Measurements from ENCODE around the gene LEKR1.

Gene LEKR1

DNA sequence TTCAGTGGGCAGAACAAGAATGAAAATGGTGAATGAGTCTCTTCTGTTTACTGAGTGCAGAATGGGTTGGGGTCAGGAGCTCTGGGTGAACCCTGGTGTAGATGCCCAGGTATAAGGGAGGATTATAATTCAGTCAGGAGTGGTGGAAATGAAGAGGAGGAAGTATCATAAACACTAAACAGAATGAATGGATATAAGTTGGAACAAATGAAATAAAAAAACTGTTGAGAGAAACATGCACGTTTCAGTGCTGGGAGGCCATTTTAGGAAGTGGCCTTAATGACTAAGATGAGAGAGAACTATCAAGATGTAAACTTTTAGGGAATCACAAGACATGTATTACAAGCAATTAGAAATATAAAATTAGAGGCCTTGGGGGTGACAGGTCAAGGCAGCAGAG is 32.8 kb upstream of the LEKR1 start:
- Histone ChIP-seq H3K9me3 (replicated peaks in 1 of 2; ENCODE audit: control insufficient read depth in 2 of 2, insufficient read depth in 1 of 2, low read depth in 1 of 2, low read length in 2 of 2) (no peaks in the 10 kb centered on the region), H2BK15ac (ENCODE audit: low read length) (no peak overlapping the region), H3K4me2 (ENCODE audit: insufficient read depth, low read length, poor library complexity, severe bottlenecking) (no peak overlapping the region), H2AFZ (ENCODE audit: low read length) (peak overlapping the region; percentile 43), H3K36me3 (replicated peaks in 1 of 2; ENCODE audit: control insufficient read depth in 2 of 2, insufficient read depth in 2 of 2, low read length in 2 of 2) (no peaks in the 10 kb centered on the region), H3K4me1 (ENCODE audit: control insufficient read depth in 2 of 2, insufficient read depth in 1 of 2, low read depth in 1 of 2, low read length in 2 of 2) (peaks cover 0 to 2% of the 10 kb centered on the region in 2 donors), H3K23ac (ENCODE audit: low read depth, low read length, poor library complexity) (no peak overlapping the region), H3K9ac (ENCODE audit: low read depth, low read length, poor library complexity) (no peak overlapping the region), H3K14ac (ENCODE audit: low read length) (no peak overlapping the region), H3K79me1 (ENCODE audit: low read depth, low read length) (no peaks in the 10 kb centered on the region), H3K18ac (ENCODE audit: low read length) (no peak overlapping the region), H3K27ac (replicated peaks; ENCODE audit: low read length) (no peak overlapping the region), H2BK120ac (ENCODE audit: low read depth, low read length) (no peak overlapping the region), H3K4me3 (ENCODE audit: low read length in 2 of 2) (no peak overlapping the region), H2BK5ac (ENCODE audit: low read length) (no peak overlapping the region), H3K27me3 (ENCODE audit: control insufficient read depth in 3 of 3, insufficient read depth in 3 of 3, low read depth in 1 of 3, low read length in 3 of 3) (no peaks in the 10 kb centered on the region), H2AK5ac (ENCODE audit: low read depth, low read length) (no peak overlapping the region), H3K4ac (ENCODE audit: low read length) (no peak overlapping the region), H2BK12ac (ENCODE audit: low read length) (no peak overlapping the region), H4K91ac (ENCODE audit: low read depth, low read length, poor library complexity) (no peak overlapping the region), H4K8ac (ENCODE audit: low read depth, low read length) (no peak overlapping the region)
- no CpG with 5 or more reads among the region's 1 CpG for WGBS, 2 donors (ENCODE audit: extremely low coverage in 2 of 2, insufficient read length in 2 of 2, insufficient replicate concordance in 1 of 2)
- no peak for DNase-seq (ENCODE audit: low spot score)

DNA sequence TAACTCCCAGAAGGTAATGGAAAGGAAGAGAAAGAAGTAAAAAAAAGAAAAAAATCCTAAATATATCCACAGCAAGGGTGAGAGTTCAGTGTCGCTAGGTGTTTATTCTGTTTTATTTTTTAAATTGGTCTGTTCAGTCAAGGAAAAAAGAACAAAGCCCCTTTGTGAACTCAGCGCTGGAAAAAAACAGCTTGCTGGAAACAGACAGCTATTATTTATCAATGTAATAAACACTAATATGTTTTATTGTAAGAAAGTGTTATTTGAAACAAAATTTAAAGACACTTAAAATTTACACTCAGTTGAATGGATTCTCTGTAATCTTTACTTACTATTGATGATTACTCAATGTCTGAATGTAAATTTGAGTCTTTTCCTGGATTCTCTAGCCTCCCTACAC is 32.3 kb upstream of the LEKR1 start:
- H3K79me1 ChIP-seq (ENCODE audit: low read depth, low read length) = no peaks in the 10 kb centered on the region
- no peak overlapping the region for H2BK120ac ChIP-seq (ENCODE audit: low read depth, low read length)
- H3K18ac ChIP-seq (ENCODE audit: low read length) = no peak overlapping the region
- H3K9ac ChIP-seq (ENCODE audit: low read depth, low read length, poor library complexity) = no peak overlapping the region
- DNase-seq (ENCODE audit: low spot score) = no peak
- H2BK5ac ChIP-seq (ENCODE audit: low read length) = no peak overlapping the region
- no peak overlapping the region for H3K27ac ChIP-seq (replicated peaks; ENCODE audit: low read length)
- H2AK5ac ChIP-seq (ENCODE audit: low read depth, low read length) = no peak overlapping the region
- H3K4me1 ChIP-seq (ENCODE audit: control insufficient read depth in 2 of 2, insufficient read depth in 1 of 2, low read depth in 1 of 2, low read length in 2 of 2) = peaks cover 0 to 2% of the 10 kb centered on the region in 2 donors
- H4K8ac ChIP-seq (ENCODE audit: low read depth, low read length) = no peak overlapping the region
- H2BK15ac ChIP-seq (ENCODE audit: low read length) = no peak overlapping the region
- peak overlapping the region; percentile 43 for H2AFZ ChIP-seq (ENCODE audit: low read length)
- no peak overlapping the region for H3K4me3 ChIP-seq (ENCODE audit: low read length in 2 of 2)
- H3K23ac ChIP-seq (ENCODE audit: low read depth, low read length, poor library complexity) = no peak overlapping the region
- H3K4ac ChIP-seq (ENCODE audit: low read length) = no peak overlapping the region
- no peaks in the 10 kb centered on the region for H3K36me3 ChIP-seq (replicated peaks in 1 of 2; ENCODE audit: control insufficient read depth in 2 of 2, insufficient read depth in 2 of 2, low read length in 2 of 2)
- no peak overlapping the region for H2BK12ac ChIP-seq (ENCODE audit: low read length)
- H3K4me2 ChIP-seq (ENCODE audit: insufficient read depth, low read length, poor library complexity, severe bottlenecking) = no peak overlapping the region
- H3K14ac ChIP-seq (ENCODE audit: low read length) = no peak overlapping the region
- H4K91ac ChIP-seq (ENCODE audit: low read depth, low read length, poor library complexity) = no peak overlapping the region
- H3K27me3 ChIP-seq (ENCODE audit: control insufficient read depth in 3 of 3, insufficient read depth in 3 of 3, low read depth in 1 of 3, low read length in 3 of 3) = no peaks in the 10 kb centered on the region
- WGBS, 2 donors (ENCODE audit: extremely low coverage in 2 of 2, insufficient read length in 2 of 2, insufficient replicate concordance in 1 of 2) = no CpG with 5 or more reads among the region's 2 CpGs
- H3K9me3 ChIP-seq (replicated peaks in 1 of 2; ENCODE audit: control insufficient read depth in 2 of 2, insufficient read depth in 1 of 2, low read depth in 1 of 2, low read length in 2 of 2) = no peaks in the 10 kb centered on the region

DNA sequence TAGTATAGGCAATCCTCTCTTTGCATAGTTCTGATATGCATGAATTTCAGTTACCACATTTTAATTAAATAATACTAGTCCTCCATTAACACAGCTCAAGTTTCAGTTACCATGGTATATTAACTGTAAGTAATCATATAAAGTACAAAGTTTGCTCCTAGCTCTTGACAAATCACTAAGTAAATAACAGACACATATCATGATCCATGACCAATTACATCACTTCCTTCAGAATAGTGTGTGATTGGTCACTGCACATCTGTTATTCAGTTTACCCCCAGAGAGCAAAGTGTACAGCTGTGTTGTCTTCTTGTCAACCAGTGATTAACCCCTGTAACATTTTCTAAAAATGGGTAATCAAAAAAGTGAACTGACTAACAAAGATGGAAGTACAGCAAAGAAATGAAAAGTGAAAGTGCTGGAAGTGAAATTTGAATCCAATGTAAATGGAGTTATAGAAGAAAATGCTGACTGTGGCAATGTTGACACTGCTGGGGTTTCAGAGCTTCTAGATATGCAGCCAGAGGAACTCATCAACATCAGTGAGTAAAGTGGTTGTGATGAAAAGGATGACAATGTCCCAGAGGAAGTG is 30.2 kb upstream of the LEKR1 start:
- no peak overlapping the region for H3K18ac ChIP-seq (ENCODE audit: low read length)
- H2AK5ac ChIP-seq (ENCODE audit: low read depth, low read length) = no peak overlapping the region
- H4K91ac ChIP-seq (ENCODE audit: low read depth, low read length, poor library complexity) = no peak overlapping the region
- no peak overlapping the region for H3K14ac ChIP-seq (ENCODE audit: low read length)
- no peak overlapping the region for H3K4me3 ChIP-seq (ENCODE audit: low read length in 2 of 2)
- H2BK12ac ChIP-seq (ENCODE audit: low read length) = no peak overlapping the region
- no peak overlapping the region for H4K8ac ChIP-seq (ENCODE audit: low read depth, low read length)
- no peak overlapping the region for H3K9ac ChIP-seq (ENCODE audit: low read depth, low read length, poor library complexity)
- H2BK120ac ChIP-seq (ENCODE audit: low read depth, low read length) = no peak overlapping the region
- H3K27ac ChIP-seq (replicated peaks; ENCODE audit: low read length) = no peak overlapping the region
- peaks cover 0 to 2% of the 10 kb centered on the region in 2 donors for H3K4me1 ChIP-seq (ENCODE audit: control insufficient read depth in 2 of 2, insufficient read depth in 1 of 2, low read depth in 1 of 2, low read length in 2 of 2)
- no peak overlapping the region for H2BK5ac ChIP-seq (ENCODE audit: low read length)
- no peak overlapping the region for H3K23ac ChIP-seq (ENCODE audit: low read depth, low read length, poor library complexity)
- no peaks in the 10 kb centered on the region for H3K79me1 ChIP-seq (ENCODE audit: low read depth, low read length)
- H2AFZ ChIP-seq (ENCODE audit: low read length) = no peak overlapping the region
- no peaks in the 10 kb centered on the region for H3K36me3 ChIP-seq (replicated peaks in 1 of 2; ENCODE audit: control insufficient read depth in 2 of 2, insufficient read depth in 2 of 2, low read length in 2 of 2)
- H3K4me2 ChIP-seq (ENCODE audit: insufficient read depth, low read length, poor library complexity, severe bottlenecking) = no peak overlapping the region
- H3K27me3 ChIP-seq (ENCODE audit: control insufficient read depth in 3 of 3, insufficient read depth in 3 of 3, low read depth in 1 of 3, low read length in 3 of 3) = no peaks in the 10 kb centered on the region
- peaks cover 0 to 7% of the 10 kb centered on the region in 2 donors for H3K9me3 ChIP-seq (replicated peaks in 1 of 2; ENCODE audit: control insufficient read depth in 2 of 2, insufficient read depth in 1 of 2, low read depth in 1 of 2, low read length in 2 of 2)
- no peak overlapping the region for H2BK15ac ChIP-seq (ENCODE audit: low read length)
- H3K4ac ChIP-seq (ENCODE audit: low read length) = no peak overlapping the region
- DNase-seq (ENCODE audit: low spot score) = no peak

DNA sequence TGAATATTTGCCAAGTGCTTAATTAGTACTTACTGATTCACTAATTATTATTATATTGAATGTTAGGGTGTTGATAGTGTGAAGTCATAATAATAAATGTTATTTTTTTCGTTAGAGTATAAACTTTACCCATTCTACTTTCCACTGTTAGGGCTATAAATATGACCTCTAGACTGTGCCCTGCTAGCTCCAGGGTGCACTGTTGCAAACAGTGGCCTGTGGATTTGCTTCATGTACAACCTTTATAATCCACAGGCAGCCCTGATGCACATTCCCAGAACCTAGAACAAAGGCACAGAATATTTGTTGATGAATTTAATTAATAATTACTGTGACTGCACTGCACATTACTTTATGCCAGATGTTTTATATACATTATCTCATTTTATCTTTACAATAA is 28.8 kb upstream of the LEKR1 start:
- H2BK12ac ChIP-seq (ENCODE audit: low read length) = no peak overlapping the region
- H2BK5ac ChIP-seq (ENCODE audit: low read length) = no peak overlapping the region
- H3K4ac ChIP-seq (ENCODE audit: low read length) = no peak overlapping the region
- no peak overlapping the region for H3K4me2 ChIP-seq (ENCODE audit: insufficient read depth, low read length, poor library complexity, severe bottlenecking)
- no peak overlapping the region for H3K9ac ChIP-seq (ENCODE audit: low read depth, low read length, poor library complexity)
- H2AFZ ChIP-seq (ENCODE audit: low read length) = no peak overlapping the region
- H2AK5ac ChIP-seq (ENCODE audit: low read depth, low read length) = no peak overlapping the region
- H3K36me3 ChIP-seq (replicated peaks in 1 of 2; ENCODE audit: control insufficient read depth in 2 of 2, insufficient read depth in 2 of 2, low read length in 2 of 2) = no peaks in the 10 kb centered on the region
- H3K4me3 ChIP-seq (ENCODE audit: low read length in 2 of 2) = no peak overlapping the region
- H3K9me3 ChIP-seq (replicated peaks in 1 of 2; ENCODE audit: control insufficient read depth in 2 of 2, insufficient read depth in 1 of 2, low read depth in 1 of 2, low read length in 2 of 2) = peaks cover 0 to 7% of the 10 kb centered on the region in 2 donors
- no peak overlapping the region for H4K91ac ChIP-seq (ENCODE audit: low read depth, low read length, poor library complexity)
- no peak overlapping the region for H2BK15ac ChIP-seq (ENCODE audit: low read length)
- no peaks in the 10 kb centered on the region for H3K79me1 ChIP-seq (ENCODE audit: low read depth, low read length)
- H3K14ac ChIP-seq (ENCODE audit: low read length) = no peak overlapping the region
- no CpG with 5 or more reads among the region's 1 CpG for WGBS, 2 donors (ENCODE audit: extremely low coverage in 2 of 2, insufficient read length in 2 of 2, insufficient replicate concordance in 1 of 2)
- H4K8ac ChIP-seq (ENCODE audit: low read depth, low read length) = no peak overlapping the region
- H3K23ac ChIP-seq (ENCODE audit: low read depth, low read length, poor library complexity) = no peak overlapping the region
- H2BK120ac ChIP-seq (ENCODE audit: low read depth, low read length) = no peak overlapping the region
- no peaks in the 10 kb centered on the region for H3K27me3 ChIP-seq (ENCODE audit: control insufficient read depth in 3 of 3, insufficient read depth in 3 of 3, low read depth in 1 of 3, low read length in 3 of 3)
- H3K27ac ChIP-seq (replicated peaks; ENCODE audit: low read length) = no peak overlapping the region
- no peak for DNase-seq (ENCODE audit: low spot score)
- H3K4me1 ChIP-seq (ENCODE audit: control insufficient read depth in 2 of 2, insufficient read depth in 1 of 2, low read depth in 1 of 2, low read length in 2 of 2) = no peaks in the 10 kb centered on the region
- no peak overlapping the region for H3K18ac ChIP-seq (ENCODE audit: low read length)
